Suprapubic skin (tissue), 4 donors: Measurements from ENCODE around the gene SERBP1. TPM values are rescaled to one million over a fixed set of nuclear protein-coding genes. Genes with fewer than 3 reads are reported as not detected.
"Not testable (repeated sequence)": the region's sequence is repeated elsewhere in the genome, so short reads cannot be mapped to it uniquely, and the experiment has no call there.

Experiments used
- DNase-seq, 2 donors: peaks; one replicate each; pipeline ENCODE4 v3.0.0-alpha.2; 2019; ENCODE audit warnings: low spot score in 2 of 2
- H3K27ac ChIP-seq: fragments of 200-600 bp; sonication (generic); one replicate; pipeline ENCODE4 v1.5.1; 2019
- H3K27me3 ChIP-seq: fragments of 200-600 bp; sonication (generic); one replicate; pipeline ENCODE4 v1.5.1; 2019
- H3K36me3 ChIP-seq: fragments of 200-600 bp; sonication (generic); one replicate; pipeline ENCODE4 v1.5.1; 2019
- H3K4me1 ChIP-seq: fragments of 200-600 bp; sonication (generic); one replicate; pipeline ENCODE4 v1.5.1; 2019
- H3K4me3 ChIP-seq: fragments of 200-600 bp; sonication (generic); one replicate; pipeline ENCODE4 v1.5.1; 2019; ENCODE audit warnings: mild to moderate bottlenecking
- H3K9me3 ChIP-seq: fragments of 200-600 bp; sonication (generic); one replicate; pipeline ENCODE4 v1.5.1; 2019
- CTCF ChIP-seq, 2 donors: fragments of 200-600 bp in 1 of 2; fragments of 450-650 bp in 1 of 2; sonication (generic) in 1 of 2; IDR thresholded peaks; one replicate each; pipeline ENCODE4 v1.5.1; 2016 to 2019; ENCODE audit warnings: antibody characterized with exemption in 2 of 2, mild to moderate bottlenecking in 1 of 2, moderate library complexity in 1 of 2
- EP300 ChIP-seq: sonication (generic); formaldehyde crosslinking; IDR thresholded peaks from one replicate; pipeline ENCODE4 v1.6.1; 2017; ENCODE audit warnings: antibody characterized with exemption
- POLR2A ChIP-seq, 2 donors: fragments of 450-650 bp; IDR thresholded peaks; one replicate each; pipeline ENCODE4 v1.6.1; 2017; ENCODE audit warnings: antibody characterized with exemption in 2 of 2, mild to moderate bottlenecking in 2 of 2, moderate library complexity in 2 of 2
- POLR2AphosphoS5 ChIP-seq, 3 donors: sonication (generic); formaldehyde crosslinking; IDR thresholded peaks; one replicate each; pipeline ENCODE4 v1.6.1; 2017; ENCODE audit warnings: antibody characterized with exemption in 3 of 3
- WGBS: methylation state at CpG from one replicate; pipeline ENCODE4 v1.1.5; 2018; 5-methylcytosine and 5-hydroxymethylcytosine counted together
- total RNA-seq, 4 donors: library from RNA; depleted of rRNA; stranded (reverse); fragments of >200 nt; gene quantifications; one replicate each; pipeline ENCODE4 v1.1.0, GENCODE V29; 2016

The SERBP1 gene
- total RNA-seq, 4 donors from 2014 or later = 188 to 330 (median 233) TPM

GRCh38 chr1:67451815-67452214 lies 21.6 kb upstream of the SERBP1 start:
- Histone ChIP-seq H3K36me3 (no peaks in the 10 kb centered on the region), H3K4me1 (peaks cover 3% of the 10 kb centered on the region), H3K9me3 (no peaks in the 10 kb centered on the region), H3K27me3 (no peaks in the 10 kb centered on the region), H3K4me3 (no peak overlapping the region), H3K27ac (no peak overlapping the region)
- DNase-seq = no peak
- TF ChIP-seq EP300 = no peak
- no peak for TF ChIP-seq POLR2A (IDR thresholded peaks at IDR 0.05)
- no peak for TF ChIP-seq POLR2AphosphoS5 (IDR thresholded peaks at IDR 0.05)
- TF ChIP-seq CTCF (IDR thresholded peaks at IDR 0.05) = no peak
- WGBS = 67% methylated on average over 2 of the region's 2 CpGs

GRCh38 chr1:67451356-67451755 lies 21.2 kb upstream of the SERBP1 start:
- no peaks in the 10 kb centered on the region for H3K36me3 ChIP-seq
- no peak overlapping the region for H3K4me3 ChIP-seq
- no peaks in the 10 kb centered on the region for H3K9me3 ChIP-seq
- TF ChIP-seq POLR2AphosphoS5 (IDR thresholded peaks at IDR 0.05) = no peak
- no peak for TF ChIP-seq CTCF (IDR thresholded peaks at IDR 0.05)
- no peak for TF ChIP-seq POLR2A (IDR thresholded peaks at IDR 0.05)
- TF ChIP-seq EP300 = no peak
- WGBS = 64% methylated on average over 2 of the region's 2 CpGs
- no peaks in the 10 kb centered on the region for H3K27me3 ChIP-seq
- no peak overlapping the region for H3K27ac ChIP-seq
- peaks cover 3% of the 10 kb centered on the region for H3K4me1 ChIP-seq
- no peak for DNase-seq

GRCh38 chr1:67446893-67447292 lies 16.7 kb upstream of the SERBP1 start:
- no peak overlapping the region for H3K27ac ChIP-seq
- WGBS = 53% methylated on average over 1 of the region's 1 CpG
- no peak for DNase-seq

GRCh38 chr1:67446014-67446413 lies 15.8 kb upstream of the SERBP1 start:
- H3K36me3 ChIP-seq, DNase-seq, H3K4me3 ChIP-seq, H3K9me3 ChIP-seq, H3K27me3 ChIP-seq, H3K4me1 ChIP-seq, H3K27ac ChIP-seq: not testable (repeated sequence)
- WGBS = 73% methylated on average over 5 of the region's 5 CpGs

More at GRCh38 chr1:67446893-67447292, 16.7 kb upstream of the SERBP1 start:
- peaks cover 1% of the 10 kb centered on the region for H3K4me1 ChIP-seq
- H3K36me3 ChIP-seq = no peaks in the 10 kb centered on the region
- no peak overlapping the region for H3K4me3 ChIP-seq
- H3K27me3 ChIP-seq = no peaks in the 10 kb centered on the region
- TF ChIP-seq POLR2AphosphoS5 (IDR thresholded peaks at IDR 0.05) (no peak), EP300 (no peak), CTCF (IDR thresholded peaks at IDR 0.05) (no peak), POLR2A (IDR thresholded peaks at IDR 0.05) (no peak)
- H3K9me3 ChIP-seq = no peaks in the 10 kb centered on the region

- no peak for DNase-seq
- H3K27ac ChIP-seq = no peak overlapping the region
These were observed 11.6 kb upstream of the SERBP1 start for GRCh38 chr1:67441739-67442281.

More at GRCh38 chr1:67441739-67442281, 11.6 kb upstream of the SERBP1 start:
- TF ChIP-seq POLR2A (IDR thresholded peaks at IDR 0.05) (no peak), CTCF (IDR thresholded peaks at IDR 0.05) (no peak), EP300 (no peak), POLR2AphosphoS5 (IDR thresholded peaks at IDR 0.05) (no peak)
- Histone ChIP-seq H3K36me3 (no peaks in the 10 kb centered on the region), H3K27me3 (no peaks in the 10 kb centered on the region), H3K4me3 (no peak overlapping the region), H3K4me1 (peaks cover 5% of the 10 kb centered on the region), H3K9me3 (no peaks in the 10 kb centered on the region)
- 60% methylated on average over 2 of the region's 2 CpGs for WGBS
